SK-N-SH (cell line): ENCODE results near the gene ZNF467.

ENCODE experiments used
- CHD2 ChIP-seq: fragments of 150-350 bp; IDR thresholded peaks from 2 replicates; pipeline ENCODE4 v1.6.1; 2018; ENCODE audit warnings: low read length; ENCODE audit not compliant: partially characterized antibody
- CTCF ChIP-seq: fragments of 200-600 bp; sonication (generic); IDR thresholded peaks from 2 replicates; pipeline ENCODE4 v1.6.1; 2017; ENCODE audit warnings: antibody characterized with exemption, mild to moderate bottlenecking, moderate library complexity
- EP300 ChIP-seq, 2 experiments: IDR thresholded peaks; 2 replicates each; pipeline versions ENCODE4 v1.4.0 to v1.6.1; 2012; ENCODE audit warnings: borderline replicate concordance in 1 of 2, low read depth in 1 of 2, low read length in 1 of 2
- EZH2phosphoT487 ChIP-seq: fragments of 200-600 bp; sonication (generic); IDR thresholded peaks from 2 replicates; pipeline ENCODE4 v1.6.1; 2017; ENCODE audit warnings: low read depth, mixed run types, mild to moderate bottlenecking, antibody characterized with exemption, moderate library complexity, borderline replicate concordance
- GATA2 ChIP-seq: sonication (generic); formaldehyde crosslinking; IDR thresholded peaks from 2 replicates; pipeline ENCODE4 v1.5.0; 2020; ENCODE audit warnings: mild to moderate bottlenecking, missing genetic modification reagents
- RFX5 ChIP-seq: IDR thresholded peaks from 2 replicates; pipeline ENCODE4 v1.6.1; 2012; ENCODE audit warnings: mild to moderate bottlenecking, improper control_type of control experiment, low read length
- SIN3A ChIP-seq: IDR thresholded peaks from 2 replicates; pipeline ENCODE4 v1.6.1; 2012; ENCODE audit warnings: low read depth, mild to moderate bottlenecking, low read length, moderate library complexity, borderline replicate concordance
- TAF1 ChIP-seq: IDR thresholded peaks from 2 replicates; pipeline ENCODE4 v1.6.1; 2012; ENCODE audit warnings: low read depth, mild to moderate bottlenecking, low read length, moderate library complexity, borderline replicate concordance
- TEAD4 ChIP-seq: IDR thresholded peaks from 2 replicates; pipeline ENCODE4 v1.4.0; 2012; ENCODE audit warnings: mild to moderate bottlenecking, borderline replicate concordance; ENCODE audit not compliant: insufficient read depth
- USF1 ChIP-seq: IDR thresholded peaks from 2 replicates; pipeline ENCODE4 v1.4.0; 2012; ENCODE audit warnings: low read depth, borderline replicate concordance

GRCh38 chr7:149776289-149776688 lies 2.9 kb upstream of the ZNF467 start:
- TF ChIP-seq GATA2 (CRISPR knock-in tag) (no peak), CTCF (no peak), TEAD4 (no peak), CHD2 (no peak), EZH2phosphoT487 (no peak), RFX5 (no peak), SIN3A (no peak), USF1 (no peak), TAF1 (no peak), EP300 (IDR thresholded peaks at IDR 0.05; ENCODE audit: borderline replicate concordance in 1 of 2, low read depth in 1 of 2, low read length in 1 of 2) (no peak)
